Measurements from ENCODE around the gene MRPL9.
A peak's percentile ranks its signal among the peaks of the same experiment; 100 is the strongest.
"Not testable (repeated sequence)": the region's sequence is repeated elsewhere in the genome, so short reads cannot be mapped to it uniquely, and the experiment has no call there.

MRPL9 gene

GRCh38 chr1:151782741-151783140 lies 19.4 kb upstream of the MRPL9 start:
- no peak for DNase-seq

GRCh38 chr1:151782026-151782425 lies 18.7 kb upstream of the MRPL9 start:
- not testable (repeated sequence) for DNase-seq

- not testable (repeated sequence) for DNase-seq
Observed at GRCh38 chr1:151780736-151781135, 17.4 kb upstream of the MRPL9 start.

- no peak for DNase-seq
Observed at GRCh38 chr1:151779852-151780251, 16.6 kb upstream of the MRPL9 start.

- DNase-seq: no peak
Observed at GRCh38 chr1:151777317-151777716, 14.0 kb upstream of the MRPL9 start.

- no peak for DNase-seq
Observed at GRCh38 chr1:151776665-151777062, 13.4 kb upstream of the MRPL9 start.

GRCh38 chr1:151775894-151776664 lies 12.8 kb upstream of the MRPL9 start:
- peak; percentile 21 for DNase-seq

- peak; percentile 82 for DNase-seq
Observed at GRCh38 chr1:151774256-151774922, 11.1 kb upstream of the MRPL9 start.

GRCh38 chr1:151773702-151774101 lies 10.4 kb upstream of the MRPL9 start:
- no peak for DNase-seq

- DNase-seq: not testable (repeated sequence)
Observed at GRCh38 chr1:151769270-151769669, 6.0 kb upstream of the MRPL9 start.

- peak; percentile 35 for DNase-seq
Observed at GRCh38 chr1:151768351-151769066, 5.2 kb upstream of the MRPL9 start.

- DNase-seq: no peak
Observed at GRCh38 chr1:151763990-151764389, 694 bp upstream of the MRPL9 start.

GRCh38 chr1:151760597-151761385 lies 2.5 kb downstream of the MRPL9 start:
- no peak for DNase-seq

- DNase-seq: no peak
Observed at GRCh38 chr1:151759241-151759640, 4.1 kb downstream of the MRPL9 start.

GRCh38 chr1:151756291-151756690 lies 7.0 kb downstream of the MRPL9 start:
- DNase-seq: peak; percentile 20

- no peak for DNase-seq
Observed at GRCh38 chr1:151741516-151741915, 21.8 kb downstream of the MRPL9 start.

GRCh38 chr1:151739590-151740355 lies 23.5 kb downstream of the MRPL9 start:
- DNase-seq: peak; percentile 15

- DNase-seq: no peak
Observed at GRCh38 chr1:151737479-151737878, 25.8 kb downstream of the MRPL9 start.

GRCh38 chr1:151737026-151737425 lies 26.3 kb downstream of the MRPL9 start:
- DNase-seq: no peak

- not testable (repeated sequence) for DNase-seq
Observed at GRCh38 chr1:151733995-151734394, 29.3 kb downstream of the MRPL9 start.

- no peak for DNase-seq
Observed at GRCh38 chr1:151733126-151733525, 30.2 kb downstream of the MRPL9 start.

GRCh38 chr1:151729966-151730291 lies 33.4 kb downstream of the MRPL9 start:
- no peak for DNase-seq

Measured in hematopoietic multipotent progenitor cell treated with erythropoietin and hydrocortisone succinate and interleukin-3 and kit ligand, for 4 days (in vitro differentiated cells).